ENCODE measurements around the gene ARFRP1.
A peak's percentile ranks its signal among the peaks of the same experiment; 100 is the strongest.

The ARFRP1 gene

GRCh38 chr20:63706852-63707557 lies 771 bp downstream of the ARFRP1 start:
- Histone ChIP-seq H3K4me1 (ENCODE audit: insufficient read depth, insufficient read length) (peaks cover 11% of the 10 kb centered on the region), H3K9ac (ENCODE audit: insufficient read length, low read depth) (peak overlapping the region; percentile 96), H3K4me3 (ENCODE audit: insufficient read length, low read depth) (peak overlapping the region; percentile 96), H3K36me3 (ENCODE audit: insufficient read depth, insufficient read length, low read length) (peaks cover 81% of the 10 kb centered on the region), H3K27me3 (ENCODE audit: insufficient read depth, insufficient read length) (no peaks in the 10 kb centered on the region), H3K9me3 (ENCODE audit: insufficient read depth, low read length) (no peaks in the 10 kb centered on the region)
- TF ChIP-seq ZNF274 (IDR thresholded peaks at IDR 0.05; ENCODE audit: low read depth, low read length) (no peak), YY1 (IDR thresholded peaks at IDR 0.05; ENCODE audit: insufficient read depth, insufficient read length) (no peak), SUZ12 (IDR thresholded peaks at IDR 0.05; ENCODE audit: extremely low read depth, insufficient read depth, insufficient read length) (no peak)
- DNase-seq (ENCODE audit: low read depth, low spot score) = no peak

- no peaks in the 10 kb centered on the region for H3K27me3 ChIP-seq (ENCODE audit: insufficient read depth, insufficient read length)
- DNase-seq (ENCODE audit: low read depth, low spot score) = no peak
- H3K9ac ChIP-seq (ENCODE audit: insufficient read length, low read depth) = peak overlapping the region; percentile 96
- TF ChIP-seq ZNF274 (IDR thresholded peaks at IDR 0.05; ENCODE audit: low read depth, low read length) (no peak), SUZ12 (IDR thresholded peaks at IDR 0.05; ENCODE audit: extremely low read depth, insufficient read depth, insufficient read length) (no peak)
- peaks cover 14% of the 10 kb centered on the region for H3K4me1 ChIP-seq (ENCODE audit: insufficient read depth, insufficient read length)
- peaks cover 80% of the 10 kb centered on the region for H3K36me3 ChIP-seq (ENCODE audit: insufficient read depth, insufficient read length, low read length)
- no peaks in the 10 kb centered on the region for H3K9me3 ChIP-seq (ENCODE audit: insufficient read depth, low read length)
- H3K4me3 ChIP-seq (ENCODE audit: insufficient read length, low read depth) = peak overlapping the region; percentile 96
Measured at GRCh38 chr20:63706027-63706695, 1.6 kb downstream of the ARFRP1 start.

- Histone ChIP-seq H3K4me3 (ENCODE audit: insufficient read length, low read depth) (no peak overlapping the region), H3K9ac (ENCODE audit: insufficient read length, low read depth) (no peak overlapping the region), H3K27me3 (ENCODE audit: insufficient read depth, insufficient read length) (no peaks in the 10 kb centered on the region), H3K36me3 (ENCODE audit: insufficient read depth, insufficient read length, low read length) (peaks cover 80% of the 10 kb centered on the region), H3K9me3 (ENCODE audit: insufficient read depth, low read length) (no peaks in the 10 kb centered on the region), H3K4me1 (ENCODE audit: insufficient read depth, insufficient read length) (peaks cover 14% of the 10 kb centered on the region)
- no peak for DNase-seq (ENCODE audit: low read depth, low spot score)
- TF ChIP-seq ZNF274 (IDR thresholded peaks at IDR 0.05; ENCODE audit: low read depth, low read length) = no peak
Measured at GRCh38 chr20:63705232-63706026, 2.3 kb downstream of the ARFRP1 start.

GRCh38 chr20:63704749-63705117 lies 3.0 kb downstream of the ARFRP1 start:
- Histone ChIP-seq H3K4me3 (ENCODE audit: insufficient read length, low read depth) (no peak overlapping the region), H3K9ac (ENCODE audit: insufficient read length, low read depth) (no peak overlapping the region), H3K27me3 (ENCODE audit: insufficient read depth, insufficient read length) (no peaks in the 10 kb centered on the region), H3K36me3 (ENCODE audit: insufficient read depth, insufficient read length, low read length) (peaks cover 82% of the 10 kb centered on the region), H3K9me3 (ENCODE audit: insufficient read depth, low read length) (no peaks in the 10 kb centered on the region), H3K4me1 (ENCODE audit: insufficient read depth, insufficient read length) (peaks cover 20% of the 10 kb centered on the region)
- DNase-seq (ENCODE audit: low read depth, low spot score) = no peak
- TF ChIP-seq SUZ12 (IDR thresholded peaks at IDR 0.05; ENCODE audit: extremely low read depth, insufficient read depth, insufficient read length) (no peak), ZNF274 (IDR thresholded peaks at IDR 0.05; ENCODE audit: low read depth, low read length) (no peak), YY1 (IDR thresholded peaks at IDR 0.05; ENCODE audit: insufficient read depth, insufficient read length) (no peak)

- Histone ChIP-seq H3K27me3 (ENCODE audit: insufficient read depth, insufficient read length) (no peaks in the 10 kb centered on the region), H3K4me1 (ENCODE audit: insufficient read depth, insufficient read length) (peaks cover 23% of the 10 kb centered on the region), H3K9ac (ENCODE audit: insufficient read length, low read depth) (no peak overlapping the region), H3K36me3 (ENCODE audit: insufficient read depth, insufficient read length, low read length) (peaks cover 82% of the 10 kb centered on the region), H3K4me3 (ENCODE audit: insufficient read length, low read depth) (no peak overlapping the region), H3K9me3 (ENCODE audit: insufficient read depth, low read length) (no peaks in the 10 kb centered on the region)
- DNase-seq (ENCODE audit: low read depth, low spot score) = no peak
- TF ChIP-seq SUZ12 (IDR thresholded peaks at IDR 0.05; ENCODE audit: extremely low read depth, insufficient read depth, insufficient read length) (no peak), ZNF274 (IDR thresholded peaks at IDR 0.05; ENCODE audit: low read depth, low read length) (no peak), YY1 (IDR thresholded peaks at IDR 0.05; ENCODE audit: insufficient read depth, insufficient read length) (no peak)
Measured at GRCh38 chr20:63703976-63704748, 3.6 kb downstream of the ARFRP1 start.

GRCh38 chr20:63703471-63703975 lies 4.3 kb downstream of the ARFRP1 start:
- Histone ChIP-seq H3K9me3 (ENCODE audit: insufficient read depth, low read length) (no peaks in the 10 kb centered on the region), H3K4me1 (ENCODE audit: insufficient read depth, insufficient read length) (peaks cover 27% of the 10 kb centered on the region), H3K27me3 (ENCODE audit: insufficient read depth, insufficient read length) (no peaks in the 10 kb centered on the region), H3K36me3 (ENCODE audit: insufficient read depth, insufficient read length, low read length) (peaks cover 81% of the 10 kb centered on the region), H3K9ac (ENCODE audit: insufficient read length, low read depth) (no peak overlapping the region), H3K4me3 (ENCODE audit: insufficient read length, low read depth) (no peak overlapping the region)
- TF ChIP-seq SUZ12 (IDR thresholded peaks at IDR 0.05; ENCODE audit: extremely low read depth, insufficient read depth, insufficient read length) (no peak), ZNF274 (IDR thresholded peaks at IDR 0.05; ENCODE audit: low read depth, low read length) (no peak), YY1 (IDR thresholded peaks at IDR 0.05; ENCODE audit: insufficient read depth, insufficient read length) (no peak)
- DNase-seq (ENCODE audit: low read depth, low spot score) = no peak
